Right lobe of liver (tissue), 4 donors: Measurements from ENCODE around the gene APOO.

Experiments
- CTCF ChIP-seq, 4 donors: fragments of 200-600 bp in 3 of 4; fragments of 450-650 bp in 1 of 4; IDR thresholded peaks; one replicate each; pipeline versions ENCODE4 v1.5.1 to v1.8.0; 2016 to 2022; ENCODE audit warnings: antibody characterized with exemption in 4 of 4, mild to moderate bottlenecking in 2 of 4
- POLR2A ChIP-seq: fragments of 450-650 bp; IDR thresholded peaks from one replicate; pipeline ENCODE4 v1.6.1; 2017; ENCODE audit warnings: antibody characterized with exemption, mild to moderate bottlenecking
- donor health status: DM: no; HTN: no; CAD: no.
- donor health status: DM: no; HTN: no; CAD: no.
- donor health status: DM: no; HTN: yes; CAD: no.

- TF ChIP-seq CTCF (IDR thresholded peaks at IDR 0.05) (no peak), POLR2A (no peak)
These were observed 634 bp downstream of the APOO start for GRCh38 chrX:23907111-23907497.
